ENCODE data around the gene CD79B. TPM values are rescaled to one million over a fixed set of nuclear protein-coding genes. Genes with fewer than 3 reads are reported as not detected.
"Not testable (repeated sequence)": the region's sequence is repeated elsewhere in the genome, so short reads cannot be mapped to it uniquely, and the experiment has no call there.

The CD79B gene
- total and polyA plus RNA-seq, 9 of the 15 experiments (the other 6 are each of a cell fraction or from before 2014, with no cell fraction given) = 0.15 to 0.62 (median 0.44) TPM; not detected in 2

DNA sequence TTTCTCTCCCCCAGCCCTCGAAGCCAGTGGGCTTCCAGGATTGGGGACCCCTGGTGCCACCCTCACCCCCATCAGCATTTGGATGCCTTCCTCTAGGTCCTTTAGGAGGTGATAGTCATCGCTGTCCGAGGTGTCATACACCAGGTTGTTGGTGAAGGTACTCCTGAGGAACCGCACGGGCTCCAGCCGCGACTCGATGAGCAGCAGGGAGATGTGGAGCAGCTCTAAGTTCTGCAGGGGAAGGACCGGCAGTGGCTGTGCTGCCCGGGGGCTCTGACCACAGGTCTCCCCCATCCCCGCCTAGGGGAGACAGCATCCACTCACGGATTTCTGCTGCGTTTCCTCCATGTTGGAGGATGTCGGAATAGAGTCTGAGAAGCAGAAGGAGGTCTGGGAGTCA is 22.0 kb downstream of the CD79B start:
- POLR2A ChIA-PET = no interaction called here
- H3K9ac ChIP-seq (ENCODE audit: insufficient read depth in 1 of 2, low read depth in 2 of 2, low read length in 2 of 2) = no peak overlapping the region
- H4K20me1 ChIP-seq (replicated peaks; ENCODE audit: control insufficient read depth, insufficient read depth, low read length) = 0 out of 2 replicates have a peak, but pooled peaks cover 3% of the 10 kb centered on the region
- in situ Hi-C loops (cut with MboI) (loop anchor here (5.0 to 10.0 kb wide), 3 partner anchors 115 to 375 kb away; partner anchors contain the start of genes ERN1 and ICAM2), intact Hi-C loops (cut with micrococcal nuclease) (loop anchor here (10.0 kb wide), 1 partner anchor 375 kb away; no protein-coding TSS in a partner anchor)
- WGBS (ENCODE audit: insufficient coverage, low coverage, missing lambda C conversion rate) = 3% methylated on average over 14 of the region's 14 CpGs
- no peaks in the 10 kb centered on the region for H3K9me3 ChIP-seq (replicated peaks; ENCODE audit: control insufficient read depth, insufficient read depth, low read depth, low read length)
- H3K4me1 ChIP-seq (replicated peaks in 1 of 2; ENCODE audit: control insufficient read depth in 2 of 2, insufficient read depth in 2 of 2, low read length in 2 of 2) = no peaks in the 10 kb centered on the region
- no peak for FAIRE-seq
- TF ChIP-seq PRPF4 (IDR thresholded peaks at IDR 0.05; ENCODE audit: insufficient read depth, low read depth, low read length, poor library complexity, severe bottlenecking) (no peak), SMARCB1 (IDR thresholded peaks at IDR 0.05; ENCODE audit: insufficient read length, low read depth) (no peak), EGR1 (conservative IDR thresholded peaks at IDR 0.05) (no peak), PHF20 (IDR thresholded peaks at IDR 0.05; ENCODE audit: partially characterized antibody) (no peak), BRD4 (IDR thresholded peaks at IDR 0.05) (no peak), E2F5 (CRISPR knock-in tag; IDR thresholded peaks at IDR 0.05) (no peak), FOXP1 (CRISPR knock-in tag; IDR thresholded peaks at IDR 0.05) (no peak), PHF21A (IDR thresholded peaks at IDR 0.05; ENCODE audit: borderline replicate concordance, low read depth) (no peak), TARDBP (IDR thresholded peaks at IDR 0.05) (no peak), NR4A1 (CRISPR knock-in tag; IDR thresholded peaks at IDR 0.05) (no peak), NR4A1 (tag; IDR thresholded peaks at IDR 0.05) (no peak)
- no peak for ATAC-seq
- no peak for DNase-seq (ENCODE audit: extremely low read depth in 1 of 4, low spot score in 3 of 4)
- no TSS peak for BruUV-seq (replicated peaks)
- no peak overlapping the region for H3K4me2 ChIP-seq (ENCODE audit: insufficient read depth, low read length)
- peaks cover 9 to 30% of the 10 kb centered on the region in 2 experiments; a peak in 4 of 5 replicates for H3K27me3 ChIP-seq (ENCODE audit: control insufficient read depth in 2 of 2, insufficient read depth in 2 of 2, low read length in 2 of 2)
- H3K36me3 ChIP-seq (ENCODE audit: control insufficient read depth, insufficient read depth, low read length) = no peaks in the 10 kb centered on the region
- H3K9me1 ChIP-seq (ENCODE audit: control insufficient read depth, insufficient read depth, low read length) = no peaks in the 10 kb centered on the region
- CTCF ChIA-PET (ENCODE audit: low intra/inter-chr PET ratio) = no interaction called here
- no peaks in the 10 kb centered on the region for H3K79me2 ChIP-seq (ENCODE audit: control insufficient read depth, insufficient read depth, low read length)
- no peak overlapping the region for H2AFZ ChIP-seq (ENCODE audit: low read depth, low read length)
- H3K27ac ChIP-seq (ENCODE audit: extremely low read depth, low read depth, low read length) = no peak overlapping the region
- no peak overlapping the region for H3K4me3 ChIP-seq

GRCh38 chr17:63909586-63909985 is 22.5 kb downstream of the CD79B start:
- H3K9me3 ChIP-seq (replicated peaks; ENCODE audit: control insufficient read depth, insufficient read depth, low read depth, low read length); H3K79me2 ChIP-seq (ENCODE audit: control insufficient read depth, insufficient read depth, low read length); H3K36me3 ChIP-seq (ENCODE audit: control insufficient read depth, insufficient read depth, low read length); FAIRE-seq; ATAC-seq; H3K4me3 ChIP-seq; H4K20me1 ChIP-seq (replicated peaks; ENCODE audit: control insufficient read depth, insufficient read depth, low read length); DNase-seq (ENCODE audit: extremely low read depth in 1 of 4, low spot score in 3 of 4); H3K9me1 ChIP-seq (ENCODE audit: control insufficient read depth, insufficient read depth, low read length); H3K4me2 ChIP-seq (ENCODE audit: insufficient read depth, low read length); H3K27ac ChIP-seq (ENCODE audit: extremely low read depth, low read depth, low read length); H3K4me1 ChIP-seq (replicated peaks in 1 of 2; ENCODE audit: control insufficient read depth in 2 of 2, insufficient read depth in 2 of 2, low read length in 2 of 2); H3K9ac ChIP-seq (ENCODE audit: insufficient read depth in 1 of 2, low read depth in 2 of 2, low read length in 2 of 2); in situ Hi-C loops (cut with MboI); CTCF ChIA-PET (ENCODE audit: low intra/inter-chr PET ratio); POLR2A ChIA-PET; H2AFZ ChIP-seq (ENCODE audit: low read depth, low read length); BruUV-seq (replicated peaks): not testable (repeated sequence)
- WGBS (ENCODE audit: insufficient coverage, low coverage, missing lambda C conversion rate) = 0% methylated on average over 10 of the region's 10 CpGs
- intact Hi-C loops (cut with micrococcal nuclease) = loop anchor here (10.0 kb wide), 1 partner anchor 505 kb away; no protein-coding TSS in a partner anchor
- peaks cover 9 to 30% of the 10 kb centered on the region in 2 experiments; a peak in 4 of 5 replicates for H3K27me3 ChIP-seq (ENCODE audit: control insufficient read depth in 2 of 2, insufficient read depth in 2 of 2, low read length in 2 of 2)
